GM21390 (cell line): ENCODE data around the gene USF3.
A peak's percentile ranks its signal among the peaks of the same experiment; 100 is the strongest.

Experiments used
- ATAC-seq: cut with Tn5 transposase; IDR thresholded peaks from one replicate; pipeline ENCODE4 v1.9.1; 2021; ENCODE audit not compliant: unreplicated experiment

USF3 gene

GRCh38 chr3:113695786-113696645, at the start of gene USF3:
USF3 (minus strand) TSS chr3:113696642; CDS start chr3:113674878, 21,764 bp downstream.
- ATAC-seq: peak; percentile 58

GRCh38 chr3:113745756-113746547, 49.5 kb upstream of the USF3 start, which contains the start of gene NAA50:
NAA50 (minus strand) TSS chr3:113746249; CDS start chr3:113745949, 300 bp downstream.
- peak; percentile 41 for ATAC-seq

GRCh38 chr3:113744941-113745755, 48.7 kb upstream of the USF3 start:
- peak; percentile 52 for ATAC-seq

GRCh38 chr3:113743006-113743630, 46.7 kb upstream of the USF3 start:
- ATAC-seq: no peak

GRCh38 chr3:113741620-113742019, 45.2 kb upstream of the USF3 start:
- ATAC-seq: no peak

- no peak for ATAC-seq
These were observed 44.6 kb upstream of the USF3 start for GRCh38 chr3:113741086-113741485.

GRCh38 chr3:113736548-113737089, 40.2 kb upstream of the USF3 start:
- ATAC-seq: peak; percentile 61

- no peak for ATAC-seq
These were observed 35.3 kb upstream of the USF3 start for GRCh38 chr3:113731694-113732093.

GRCh38 chr3:113730550-113730949, 34.1 kb upstream of the USF3 start:
- ATAC-seq: no peak

- ATAC-seq: no peak
These were observed 32.2 kb upstream of the USF3 start for GRCh38 chr3:113728661-113729060.

GRCh38 chr3:113721636-113722035, 25.2 kb upstream of the USF3 start:
- ATAC-seq: no peak

- ATAC-seq: no peak
These were observed 23.3 kb upstream of the USF3 start for GRCh38 chr3:113719758-113720157.

GRCh38 chr3:113719294-113719693, 22.9 kb upstream of the USF3 start:
- no peak for ATAC-seq

GRCh38 chr3:113717818-113718217, 21.4 kb upstream of the USF3 start:
- no peak for ATAC-seq

GRCh38 chr3:113717308-113717707, 20.9 kb upstream of the USF3 start:
- ATAC-seq: no peak

GRCh38 chr3:113714702-113715101, 18.3 kb upstream of the USF3 start:
- ATAC-seq: no peak

- ATAC-seq: no peak
These were observed 15.7 kb upstream of the USF3 start for GRCh38 chr3:113712129-113712528.

GRCh38 chr3:113707835-113708234, 11.4 kb upstream of the USF3 start:
- ATAC-seq: no peak

GRCh38 chr3:113698956-113699355, 2.5 kb upstream of the USF3 start:
- no peak for ATAC-seq

- no peak for ATAC-seq
These were observed 1.8 kb upstream of the USF3 start for GRCh38 chr3:113698213-113698742.
